Smooth muscle cell (in vitro differentiated cells): ENCODE measurements around the gene CDH3. TPM values are rescaled to one million over a fixed set of nuclear protein-coding genes. Genes with fewer than 3 reads are reported as not detected.
"Not testable (repeated sequence)": the region's sequence is repeated elsewhere in the genome, so short reads cannot be mapped to it uniquely, and the experiment has no call there.

Source experiments
- DNase-seq: peaks from one replicate; lab custom pipeline; 2025; ENCODE audit not compliant: unreplicated experiment; lab: John Stamatoyannopoulos, UW
- H2AFZ ChIP-seq: fragments of 200-600 bp; sonication (generic); 2 replicates; pipeline ENCODE4 v1.6.0; 2016; ENCODE audit warnings: antibody characterized with exemption, low read depth, mild to moderate bottlenecking
- H3F3A ChIP-seq: fragments of 200-600 bp; sonication (generic); 2 replicates; pipeline ENCODE4 v1.6.0; 2017; ENCODE audit warnings: antibody characterized with exemption, low read depth
- H3K27ac ChIP-seq: fragments of 200-600 bp; sonication (generic); 2 replicates; pipeline ENCODE4 v1.5.1; 2016; ENCODE audit warnings: low read depth, mild to moderate bottlenecking
- H3K27me3 ChIP-seq: fragments of 200-600 bp; sonication (generic); 2 replicates; pipeline ENCODE4 v1.6.1; 2016; ENCODE audit warnings: low read depth, mild to moderate bottlenecking
- H3K36me3 ChIP-seq: fragments of 200-600 bp; sonication (generic); 2 replicates; pipeline ENCODE4 v1.5.1; 2016; ENCODE audit warnings: low read depth
- H3K4me1 ChIP-seq: fragments of 200-600 bp; sonication (generic); 2 replicates; pipeline ENCODE4 v1.5.1; 2016; ENCODE audit warnings: low read depth
- H3K4me2 ChIP-seq: fragments of 200-600 bp; sonication (generic); 2 replicates; pipeline ENCODE4 v1.6.0; 2016; ENCODE audit warnings: mild to moderate bottlenecking
- H3K4me3 ChIP-seq: fragments of 200-600 bp; sonication (generic); 2 replicates; pipeline ENCODE4 v1.5.1; 2016; ENCODE audit warnings: mild to moderate bottlenecking
- H3K79me2 ChIP-seq: fragments of 200-600 bp; sonication (generic); 2 replicates; pipeline ENCODE4 v1.6.0; 2016; ENCODE audit warnings: low read depth, mild to moderate bottlenecking
- H3K9ac ChIP-seq: fragments of 200-600 bp; sonication (generic); 2 replicates; pipeline ENCODE4 v1.6.0; 2016; ENCODE audit warnings: low read depth
- H3K9me3 ChIP-seq: fragments of 200-600 bp; sonication (generic); replicated peaks from 2 replicates; pipeline ENCODE4 v1.5.1; 2016; ENCODE audit warnings: low read depth
- H4K20me1 ChIP-seq: fragments of 200-600 bp; sonication (generic); 2 replicates; pipeline ENCODE4 v1.6.0; 2016; ENCODE audit warnings: low read depth
- CTCF ChIP-seq: fragments of 200-600 bp; sonication (generic); IDR thresholded peaks from 2 replicates; pipeline ENCODE4 v1.5.1; 2017; ENCODE audit warnings: borderline replicate concordance, mild to moderate bottlenecking, antibody characterized with exemption; ENCODE audit not compliant: insufficient read depth, poor library complexity, severe bottlenecking
- WGBS: methylation state at CpG from one replicate; pipeline ENCODE4 v1.1.7; 2016; ENCODE audit warnings: low lambda C conversion rate; 5-methylcytosine and 5-hydroxymethylcytosine counted together
- polyA plus RNA-seq: library from polyadenylated mRNA; unstranded; fragments of >200 nt; fragmentation: Nextera tagmentation; extraction: Ambion mirVana; gene quantifications from 2 replicates; pipeline ENCODE4 v1.2.1, GENCODE V29; 2016
- total RNA-seq: library from RNA; depleted of rRNA; stranded (reverse); fragments of >200 nt; gene quantifications from 2 replicates; pipeline ENCODE4 v1.2.3, GENCODE V29; 2014

The CDH3 gene
- total and polyA plus RNA-seq, 2 experiments from 2014 or later: 18.9 to 78.2 TPM

GRCh38 chr16:68713361-68713760 is 68.3 kb downstream of the CDH3 start:
- Histone ChIP-seq H3K9me3 (no peaks in the 10 kb centered on the region), H3F3A (no peaks in the 10 kb centered on the region), H3K27me3 (no peaks in the 10 kb centered on the region), H3K9ac (no peak overlapping the region), H3K36me3 (no peaks in the 10 kb centered on the region), H2AFZ (no peak overlapping the region), H4K20me1 (no peaks in the 10 kb centered on the region), H3K79me2 (no peaks in the 10 kb centered on the region), H3K4me2 (no peak overlapping the region), H3K27ac (no peak overlapping the region), H3K4me1 (no peaks in the 10 kb centered on the region), H3K4me3 (no peak overlapping the region)
- no peak for DNase-seq
- whole genome bisulfite sequencing: 84% methylated on average over 6 of the region's 6 CpGs
- no peak for TF ChIP-seq CTCF

- no peak overlapping the region for H3K4me3 ChIP-seq
- H3K4me2 ChIP-seq: no peak overlapping the region
- no peak for TF ChIP-seq CTCF
- no peak overlapping the region for H2AFZ ChIP-seq
- H3K4me1 ChIP-seq: no peaks in the 10 kb centered on the region
- no peak overlapping the region for H3K9ac ChIP-seq
- no peaks in the 10 kb centered on the region for H3K27me3 ChIP-seq
- H3F3A ChIP-seq: no peaks in the 10 kb centered on the region
- no peaks in the 10 kb centered on the region for H3K9me3 ChIP-seq
- no peaks in the 10 kb centered on the region for H3K79me2 ChIP-seq
- no peaks in the 10 kb centered on the region for H3K36me3 ChIP-seq
- 72% methylated on average over 5 of the region's 5 CpGs for WGBS
- no peaks in the 10 kb centered on the region for H4K20me1 ChIP-seq
- no peak for DNase-seq
- H3K27ac ChIP-seq: no peak overlapping the region
Measured at GRCh38 chr16:68715471-68715870, 70.4 kb downstream of the CDH3 start.

- not testable (repeated sequence) for H3K27me3 ChIP-seq, H3K79me2 ChIP-seq, H3K36me3 ChIP-seq, H3K4me3 ChIP-seq, H4K20me1 ChIP-seq, H3K4me2 ChIP-seq, H3F3A ChIP-seq, H2AFZ ChIP-seq, H3K4me1 ChIP-seq, H3K27ac ChIP-seq, DNase-seq, H3K9ac ChIP-seq, H3K9me3 ChIP-seq
- WGBS: 96% methylated on average over 3 of the region's 4 CpGs
Measured at GRCh38 chr16:68716516-68716915, 71.4 kb downstream of the CDH3 start.

- no peaks in the 10 kb centered on the region for H4K20me1 ChIP-seq
- DNase-seq: no peak
- no peak overlapping the region for H3K4me3 ChIP-seq
- no peaks in the 10 kb centered on the region for H3K4me1 ChIP-seq
- H3K27ac ChIP-seq: no peak overlapping the region
- H2AFZ ChIP-seq: no peak overlapping the region
- H3K36me3 ChIP-seq: no peaks in the 10 kb centered on the region
- no peaks in the 10 kb centered on the region for H3K79me2 ChIP-seq
- no peaks in the 10 kb centered on the region for H3K27me3 ChIP-seq
- no peaks in the 10 kb centered on the region for H3F3A ChIP-seq
- no peak for TF ChIP-seq CTCF
- H3K9ac ChIP-seq: no peak overlapping the region
- no peaks in the 10 kb centered on the region for H3K9me3 ChIP-seq
- WGBS: 100% methylated on average over 4 of the region's 4 CpGs
- no peak overlapping the region for H3K4me2 ChIP-seq
Measured at GRCh38 chr16:68717684-68718083, 72.6 kb downstream of the CDH3 start.
